Kidney tubule cell (primary cell): ENCODE measurements around the gene ZDHHC16.

Experiments
- DNase-seq: peaks from one replicate; pipeline ENCODE4 v3.0.0-alpha.2; 2018; ENCODE audit warnings: low spot score

ZDHHC16 gene

DNA sequence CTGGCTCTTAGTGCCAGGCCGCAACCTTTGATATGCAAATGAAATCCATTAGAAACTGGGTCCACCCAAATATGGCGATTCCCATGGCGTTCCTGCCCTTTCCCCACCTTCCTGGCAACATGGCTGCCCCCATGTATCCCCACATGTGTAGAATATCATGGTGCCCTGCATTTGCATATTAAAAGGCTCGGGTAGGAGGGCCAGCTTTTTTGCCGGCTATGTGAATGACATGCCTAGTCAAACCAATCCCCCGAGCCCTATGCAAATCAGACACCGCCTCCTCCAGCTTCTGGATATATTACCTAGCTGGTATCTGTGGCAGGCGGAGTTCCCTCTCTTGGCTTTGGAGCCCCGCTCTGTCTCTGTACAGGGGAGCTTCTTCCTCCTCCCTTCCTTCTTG, 34.0 kb downstream of the ZDHHC16 start:
- no peak for DNase-seq

DNA sequence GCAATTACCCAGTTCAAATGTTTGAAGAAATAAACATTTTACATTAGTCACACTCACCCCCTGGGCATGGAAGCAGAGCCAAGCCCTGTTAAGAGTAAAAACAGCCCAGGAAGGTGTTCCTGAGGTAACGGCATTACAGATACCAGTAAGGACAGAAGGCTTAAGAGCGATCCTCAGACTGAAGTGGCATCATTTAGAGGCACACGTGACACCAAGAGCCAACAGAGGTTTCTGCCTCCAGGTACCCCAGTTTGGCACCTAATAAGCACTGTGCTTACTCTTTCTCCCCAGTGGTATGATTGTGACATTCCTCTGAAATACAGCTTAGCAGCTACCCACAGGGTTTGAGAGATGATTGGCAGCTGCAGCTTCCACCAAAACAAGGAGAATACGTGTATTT, 35.1 kb downstream of the ZDHHC16 start:
- no peak for DNase-seq

DNA sequence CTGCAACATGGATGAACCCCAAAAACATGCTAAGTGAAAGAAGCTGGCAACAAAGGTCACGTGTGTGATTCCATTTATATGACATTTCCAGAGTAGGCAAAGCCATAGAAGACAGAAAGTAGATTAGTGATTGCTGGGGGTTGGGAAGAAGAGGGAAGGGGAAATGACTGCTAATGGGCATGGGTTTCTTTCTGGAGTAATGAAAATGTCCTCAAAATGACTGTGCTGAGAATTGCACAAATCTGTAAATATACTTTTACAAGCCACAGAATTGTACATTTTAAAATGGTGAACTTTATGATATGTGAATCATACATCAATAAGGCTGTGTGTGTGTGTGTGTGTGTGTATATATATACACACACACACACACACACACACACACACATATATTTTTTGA, 36.4 kb downstream of the ZDHHC16 start:
- no peak for DNase-seq

DNA sequence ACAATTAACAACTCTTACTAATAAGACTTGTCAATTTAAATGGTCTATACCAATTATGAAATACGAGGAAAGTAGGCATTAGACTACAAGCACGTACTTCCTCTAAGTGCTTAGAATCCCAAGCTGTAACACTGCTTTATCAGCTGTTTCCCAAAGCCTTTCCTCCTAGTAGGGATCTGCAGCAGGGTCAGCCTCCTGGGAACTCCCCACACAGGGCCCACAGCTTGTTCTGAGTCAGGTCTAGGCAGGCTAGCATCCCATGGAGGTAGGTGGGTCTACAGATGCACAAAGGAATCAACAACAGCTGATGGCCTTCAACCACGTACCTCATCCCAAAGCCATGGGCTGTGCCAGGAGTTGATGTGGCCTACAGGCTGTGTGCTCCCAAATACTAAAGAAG, 37.5 kb downstream of the ZDHHC16 start:
- DNase-seq, result peak; percentile 22

DNA sequence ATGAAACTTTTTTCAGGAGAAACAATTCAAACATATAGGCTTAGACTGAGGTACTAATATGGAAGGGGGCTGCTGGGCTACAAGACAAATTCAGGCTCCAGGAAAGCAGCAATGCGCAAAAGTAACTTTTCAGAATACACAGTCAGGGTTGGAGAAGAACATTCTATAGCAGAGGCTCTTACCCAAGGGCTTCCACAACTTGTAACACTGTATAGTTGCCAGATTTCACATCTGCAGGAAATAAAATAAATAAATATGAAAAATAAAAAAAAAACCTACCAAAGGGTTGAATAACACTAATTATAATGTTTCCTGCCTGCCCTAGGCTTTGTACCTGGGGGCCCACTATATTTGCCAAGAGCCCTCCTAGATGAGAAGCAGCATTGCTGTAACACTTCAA, 37.9 kb downstream of the ZDHHC16 start:
- no peak for DNase-seq

DNA sequence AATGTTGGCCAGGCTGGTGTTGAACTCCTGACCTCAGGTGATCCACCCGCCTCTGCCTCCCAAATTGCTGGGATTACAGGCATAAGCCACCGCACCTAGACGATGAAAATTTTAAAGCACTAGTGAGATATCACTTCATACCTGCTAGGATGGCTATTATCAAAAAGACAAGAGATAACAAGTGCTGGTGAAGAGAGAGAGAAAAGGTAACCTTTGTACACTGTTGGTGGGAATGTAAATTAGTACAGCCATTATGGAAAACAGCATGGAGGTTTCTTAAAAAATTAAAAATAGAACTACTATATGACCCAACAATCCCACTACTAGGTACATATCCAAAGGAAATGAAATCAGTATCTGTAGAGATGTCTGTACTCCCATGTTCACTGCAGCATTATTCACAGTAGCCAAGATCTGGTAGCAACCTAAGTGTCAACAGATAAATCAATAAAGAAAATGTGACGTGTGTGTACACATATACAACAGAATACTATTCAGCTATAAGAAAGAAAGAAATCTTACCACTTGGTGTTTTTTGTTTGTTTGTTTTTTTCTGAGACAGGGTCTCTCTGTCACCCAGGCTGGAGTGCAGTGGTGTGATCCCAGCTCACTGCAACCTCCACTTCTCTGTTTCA, 39.8 kb downstream of the ZDHHC16 start:
- DNase-seq, result no peak

DNA sequence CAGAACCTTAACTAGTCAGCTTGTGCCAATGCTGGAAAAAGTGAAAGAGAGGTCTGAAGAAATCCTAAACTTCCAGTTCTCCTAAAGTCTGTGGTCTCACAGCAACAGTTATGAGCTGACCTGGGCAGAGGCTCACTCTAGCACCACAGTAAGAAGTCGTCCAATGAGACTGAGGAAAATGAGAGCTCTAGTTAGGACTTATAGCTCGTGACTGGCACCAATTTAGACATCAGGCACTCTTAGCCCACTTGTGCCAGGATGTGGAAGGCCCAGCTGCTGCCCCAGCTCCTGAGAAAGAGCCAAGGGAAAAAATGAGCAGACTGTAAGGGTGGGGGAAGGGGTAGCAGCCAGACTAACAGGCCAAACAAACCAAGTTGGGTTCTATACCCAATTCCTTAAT, 44.6 kb downstream of the ZDHHC16 start:
- DNase-seq, result no peak

DNA sequence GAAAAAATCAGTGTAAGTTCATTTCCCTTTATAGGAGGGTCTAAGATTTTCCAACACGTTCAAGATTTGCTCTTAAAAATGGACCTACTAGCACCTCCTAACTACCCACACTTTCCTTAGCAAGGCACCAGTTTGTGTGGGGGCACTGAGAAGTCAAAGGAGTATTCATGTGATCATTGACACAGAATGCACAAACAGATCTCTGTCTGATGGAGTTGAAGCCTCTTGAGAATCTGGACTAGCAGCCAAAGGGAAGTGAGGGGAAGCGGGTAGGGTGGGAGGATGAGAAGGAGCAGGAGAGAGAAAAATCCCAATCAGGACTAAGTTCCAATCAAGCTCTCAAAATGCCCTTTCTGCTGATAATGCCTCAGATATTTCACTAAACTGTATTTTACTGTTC, 48.2 kb downstream of the ZDHHC16 start:
- no peak for DNase-seq

DNA sequence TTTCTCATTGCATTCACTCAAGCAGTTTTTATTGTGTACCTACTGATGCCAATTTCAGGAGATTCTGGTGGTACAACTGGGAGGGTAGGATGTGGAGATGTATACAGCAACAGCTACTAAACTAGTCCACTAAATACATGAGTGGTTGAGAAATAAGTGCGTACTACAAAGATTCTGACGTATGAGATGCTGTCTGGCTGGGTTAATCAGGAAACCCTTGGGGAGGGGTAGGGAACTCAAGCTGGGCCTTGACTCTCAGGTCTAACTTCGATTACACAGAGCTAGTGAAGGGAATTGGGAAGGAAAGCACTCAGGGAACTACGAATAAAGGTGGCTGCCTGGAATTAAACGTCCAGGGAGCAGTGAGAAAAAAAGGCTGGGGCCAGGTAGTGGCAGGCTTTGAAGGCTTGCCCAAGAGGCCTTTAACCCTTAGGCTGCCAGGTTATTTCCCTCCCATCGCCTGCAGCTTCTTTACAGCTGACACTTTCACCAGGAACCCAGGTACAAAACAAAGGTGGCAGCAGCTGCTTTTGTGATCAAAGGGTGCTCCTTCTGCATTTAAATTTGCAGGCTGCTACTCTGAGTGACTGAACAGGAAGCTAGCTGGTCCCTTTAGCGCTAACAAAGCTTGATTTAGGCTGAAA, 49.0 kb downstream of the ZDHHC16 start:
- peak; percentile 13 for DNase-seq

DNA sequence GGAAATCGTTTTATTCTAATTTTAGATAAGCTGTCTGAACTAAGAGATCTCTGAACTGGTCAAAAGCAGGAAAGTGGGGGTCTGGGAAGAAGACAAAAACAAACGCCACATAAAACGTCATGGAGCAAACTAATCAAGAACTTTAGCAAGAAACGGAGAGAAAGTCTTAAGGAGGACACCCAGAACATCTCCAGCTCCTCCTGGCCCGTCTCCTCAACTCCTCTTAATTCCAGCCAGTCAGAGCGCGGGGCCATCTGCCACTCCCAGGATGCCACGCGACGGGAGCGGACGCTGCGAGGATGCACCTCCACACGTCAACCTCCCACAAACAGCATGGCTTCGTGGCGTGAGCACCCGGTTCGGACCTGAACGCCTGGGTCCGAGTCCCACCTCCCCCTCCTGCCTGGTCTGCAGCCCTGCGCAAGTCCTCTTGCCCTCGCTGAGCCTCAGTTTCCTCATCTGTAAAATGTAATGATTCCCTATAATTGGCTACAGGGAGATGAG, 51.6 kb downstream of the ZDHHC16 start:
- peak; percentile 86 for DNase-seq

DNA sequence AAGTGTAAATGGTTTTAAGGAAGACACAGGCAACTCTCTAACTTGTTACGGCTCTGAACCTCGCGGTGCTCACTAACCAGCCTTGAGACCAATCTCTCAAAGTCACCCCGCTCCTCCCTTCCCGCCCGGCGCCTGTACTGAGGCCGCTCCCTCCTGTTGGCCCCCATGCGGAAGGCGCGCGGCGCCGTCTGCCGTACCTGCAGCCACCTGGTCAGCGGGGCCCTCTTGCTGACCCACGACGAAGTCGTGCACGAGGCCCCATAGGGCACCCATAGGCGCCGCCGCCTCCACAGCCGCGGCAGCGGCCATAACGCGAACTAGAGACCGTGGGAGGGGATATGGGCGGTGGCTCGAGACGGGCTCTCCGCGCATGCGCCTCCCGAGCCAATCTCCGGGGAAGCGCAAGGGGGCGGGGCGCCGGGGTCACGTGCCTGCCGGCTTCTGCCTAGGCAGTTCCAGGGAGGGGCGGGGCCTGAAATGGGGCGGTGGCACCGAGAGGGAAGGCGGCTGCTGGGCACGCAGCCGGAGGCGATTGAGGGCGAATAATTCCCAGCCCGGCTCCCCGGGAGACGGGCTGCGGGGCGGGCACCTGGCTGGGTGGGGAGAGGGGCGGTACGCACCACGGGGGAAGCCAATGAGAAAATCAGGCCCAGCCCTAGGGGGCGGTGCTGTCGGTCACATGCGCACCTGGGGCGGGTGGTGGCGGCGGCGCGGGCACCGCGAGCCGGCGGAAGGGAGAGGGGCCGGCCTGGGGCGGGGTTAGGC, 52.3 kb downstream of the ZDHHC16 start, which contains the start of gene MMS19:
Gene MMS19, minus strand, starts transcription at position 347 of the 765 bp plus-strand sequence. Its CDS starts 38 bp downstream, at position 309.
- DNase-seq, result peak; percentile 99

DNA sequence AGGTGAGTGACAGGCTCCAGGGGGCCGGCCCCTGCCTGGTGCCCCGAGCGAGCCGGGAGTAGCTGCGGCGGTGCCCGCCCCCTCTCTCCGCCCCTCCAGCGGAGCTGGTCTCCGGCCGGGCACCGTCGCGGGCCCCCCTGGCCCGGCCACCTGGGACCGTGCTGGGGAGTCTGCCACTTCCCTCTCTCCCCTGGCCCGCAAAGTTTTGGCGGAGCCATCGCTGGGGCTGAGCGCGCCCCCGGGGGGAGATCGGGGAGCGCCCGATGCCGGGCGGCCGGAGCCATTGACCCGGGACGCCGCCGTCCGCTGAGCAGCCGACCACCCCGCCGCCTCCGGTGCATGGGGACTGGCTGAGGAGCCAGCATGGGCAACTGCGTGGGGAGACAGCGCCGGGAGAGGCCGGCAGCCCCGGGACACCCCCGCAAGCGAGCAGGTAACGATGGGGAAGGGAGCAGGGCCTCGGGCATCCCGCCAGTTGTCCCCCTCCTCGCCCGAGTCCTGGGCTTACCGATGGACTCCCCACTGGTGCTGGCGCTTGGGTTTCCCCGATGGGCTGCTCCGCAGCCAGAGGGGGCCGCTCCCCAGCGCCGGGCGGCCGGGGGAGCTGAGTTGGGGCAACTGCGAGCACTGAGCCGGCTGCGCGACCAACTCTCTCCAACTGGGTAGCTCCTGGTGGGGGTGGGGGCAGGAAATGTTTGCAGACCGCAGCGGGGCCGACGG, 53.0 kb downstream of the ZDHHC16 start, which contains the start of gene UBTD1:
Gene UBTD1, plus strand, starts transcription at position 84 of the 720 bp plus-strand sequence. Its CDS starts 280 bp downstream, at position 364.
- no peak for DNase-seq

DNA sequence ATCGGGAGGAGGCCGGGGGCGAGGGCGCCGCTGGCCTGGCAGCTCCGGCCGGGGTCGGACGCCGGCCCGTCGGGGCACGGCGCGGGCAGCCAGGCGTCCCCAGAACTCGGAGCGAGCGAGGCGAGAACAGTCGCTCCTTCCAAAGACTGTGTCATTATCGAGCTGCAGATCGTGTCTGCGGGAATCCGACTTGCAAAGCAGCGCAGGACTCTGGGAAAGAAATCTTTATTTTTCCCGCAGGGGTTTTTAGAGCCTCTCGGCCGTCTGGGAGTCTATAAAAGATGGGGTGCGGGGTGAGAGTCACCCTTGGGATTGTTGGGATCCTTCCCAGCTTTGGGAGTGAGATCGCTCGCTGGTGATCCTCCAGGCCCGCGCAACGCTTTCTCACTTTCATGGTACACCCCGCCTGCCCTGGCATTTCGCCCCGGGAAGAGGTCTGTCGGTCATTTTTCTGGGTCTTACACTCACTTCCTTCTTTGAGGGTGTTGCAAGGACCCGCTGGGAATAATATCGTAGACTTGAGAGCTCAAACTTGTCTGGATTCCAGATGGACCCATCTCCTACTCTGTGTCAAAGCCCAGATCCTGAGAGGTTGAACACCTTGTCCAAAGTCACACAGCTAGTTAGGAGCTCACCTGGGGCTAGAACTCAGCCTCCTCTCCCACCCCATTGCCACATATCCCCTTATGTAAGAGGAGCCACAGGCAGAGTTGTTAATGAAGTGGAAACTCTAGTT, 53.8 kb downstream of the ZDHHC16 start:
- peak; percentile 56 for DNase-seq

DNA sequence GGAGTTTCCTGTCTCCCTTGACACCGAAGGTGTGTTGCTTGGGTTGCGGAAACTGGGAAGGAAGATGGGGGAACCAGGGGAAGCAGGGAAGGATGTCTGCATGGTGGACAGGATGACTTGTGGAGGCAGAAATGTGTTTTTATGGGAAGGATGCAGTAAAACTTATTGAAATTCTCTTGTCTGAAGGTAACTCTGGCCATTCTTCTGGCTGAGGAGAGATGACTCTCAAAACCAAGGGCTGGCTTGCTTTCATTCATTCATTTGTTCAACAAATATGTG, 54.3 kb downstream of the ZDHHC16 start:
- DNase-seq, result no peak

DNA sequence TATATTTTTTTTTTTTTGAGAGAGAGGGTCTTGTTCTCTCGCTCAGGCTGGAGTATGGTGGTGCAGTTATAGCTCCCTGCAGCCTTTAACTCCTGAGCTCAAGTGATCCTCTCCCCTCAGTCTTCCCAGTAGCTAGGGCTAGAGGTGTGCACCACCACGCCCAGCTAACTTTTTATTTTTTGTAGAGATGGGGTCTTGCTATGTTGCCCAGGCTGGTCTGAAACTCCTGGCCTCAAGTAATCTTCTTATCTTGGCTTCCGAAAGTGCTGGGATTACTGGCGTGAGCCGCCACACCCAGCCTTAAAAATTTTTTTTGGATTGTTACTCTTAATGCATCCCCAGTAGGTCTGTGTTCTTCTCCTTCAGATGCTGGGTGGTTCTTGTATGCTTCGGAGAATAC, 56.9 kb downstream of the ZDHHC16 start:
- DNase-seq, result no peak

DNA sequence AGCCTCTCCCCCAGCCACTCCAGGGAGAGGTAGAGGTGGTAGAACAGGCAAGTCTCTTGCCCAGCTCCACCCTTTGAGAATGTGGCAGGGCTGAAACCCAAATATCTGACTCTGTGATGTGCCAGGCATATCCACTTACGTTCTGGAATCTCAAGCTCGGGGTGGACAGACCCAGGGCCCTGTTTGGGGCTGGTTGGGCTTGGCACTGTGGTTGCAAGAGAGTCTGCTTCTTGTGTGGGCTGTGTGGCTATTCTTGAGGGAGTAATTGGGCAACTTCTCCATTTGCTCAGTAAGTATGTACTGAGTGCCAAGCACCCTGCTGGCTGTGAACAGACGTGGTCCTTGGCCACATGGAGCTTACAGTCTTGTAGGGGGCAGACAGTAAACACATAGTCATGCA, 57.4 kb downstream of the ZDHHC16 start:
- no peak for DNase-seq

DNA sequence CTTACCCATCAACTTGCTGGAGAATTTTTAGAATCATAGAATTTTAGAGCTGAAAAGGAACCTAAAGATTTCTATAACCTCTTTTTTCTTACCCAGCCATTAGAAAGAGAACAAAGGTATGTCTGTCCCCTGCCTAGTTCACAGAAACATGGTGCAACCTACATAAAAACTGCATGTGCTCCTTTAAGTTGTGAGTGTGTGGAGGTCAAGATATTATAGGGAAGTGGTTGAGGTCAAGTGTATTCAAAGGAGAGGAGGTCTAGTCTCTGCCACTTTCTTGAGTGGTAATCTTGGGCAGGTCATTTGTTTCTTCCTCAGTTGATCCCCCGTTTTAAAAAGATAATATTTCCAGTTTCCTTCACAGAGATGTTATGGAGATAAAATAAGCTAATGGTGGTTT, 59.2 kb downstream of the ZDHHC16 start:
- no peak for DNase-seq

DNA sequence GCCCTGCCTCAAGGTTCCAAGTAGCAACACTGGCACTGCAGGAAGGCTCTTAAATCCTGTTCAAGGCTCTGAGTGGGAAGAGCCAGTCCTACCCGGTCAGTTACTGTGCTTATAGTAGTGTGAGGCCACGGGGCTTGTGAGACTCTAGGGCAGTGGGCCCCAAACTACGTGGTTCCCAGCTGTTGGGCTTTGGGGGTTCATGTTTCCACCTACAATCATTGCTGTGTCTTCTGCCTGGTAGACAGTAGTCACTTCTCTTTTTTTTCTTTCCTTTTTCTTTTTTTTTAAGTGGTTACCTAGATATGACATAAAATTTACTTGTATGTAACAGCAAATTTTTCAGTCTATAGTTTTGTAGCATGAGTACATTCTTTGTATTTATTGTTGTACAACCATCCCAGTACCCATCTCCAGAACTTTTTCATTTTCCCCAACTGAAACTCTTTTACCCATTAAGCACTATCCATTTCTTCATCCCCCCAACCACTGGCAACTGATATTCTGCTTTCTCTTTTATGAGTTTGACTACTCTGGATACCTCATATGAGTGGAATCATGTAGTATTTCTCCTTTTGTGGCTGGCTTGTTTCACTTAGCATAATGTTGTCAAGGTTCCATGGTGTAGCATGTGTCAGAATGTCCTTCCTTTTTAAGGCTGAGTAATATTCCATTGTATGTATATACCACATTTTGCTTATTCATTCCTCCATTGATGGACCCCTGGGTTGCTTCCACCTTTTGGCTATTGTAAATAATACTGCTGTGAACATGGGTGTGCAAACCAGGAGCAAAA, 60.4 kb downstream of the ZDHHC16 start:
- DNase-seq, result no peak
